Measurements from ENCODE around the gene LRRC8C. TPM values are rescaled to one million over a fixed set of nuclear protein-coding genes. Genes with fewer than 3 reads are reported as not detected.

Gene LRRC8C
- total and polyA plus RNA-seq, 2 of the 8 experiments (the other 6 are each of a cell fraction or from before 2014, with no cell fraction given) = 1.1 to 2.1 TPM

DNA sequence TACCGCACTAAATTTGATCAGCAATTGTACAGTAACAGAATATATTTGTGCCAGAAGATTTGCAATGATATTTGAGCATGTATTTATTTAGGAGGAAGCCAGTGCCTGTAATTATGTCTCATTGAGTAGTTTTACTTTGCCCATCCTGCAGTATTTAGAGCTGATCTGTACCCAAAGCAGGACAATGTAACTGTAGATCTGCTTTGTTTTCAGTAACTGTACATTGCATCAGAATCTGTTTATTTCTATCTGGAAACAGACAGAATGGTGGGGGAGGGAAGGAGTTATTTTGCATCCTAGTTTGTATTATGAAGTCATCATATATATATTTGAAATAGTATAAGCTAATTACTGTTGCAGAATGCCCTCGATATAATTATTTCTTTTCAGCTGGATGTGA, 36.2 kb upstream of the LRRC8C start:
- FAIRE-seq (no peak), DNase-seq (ENCODE audit: low read depth in 1 of 2, low spot score in 2 of 2) (no peak)
- Histone ChIP-seq H2BK15ac (ENCODE audit: low read length) (no peak overlapping the region), H4K91ac (replicated peaks; ENCODE audit: insufficient read length, low read length) (no peak overlapping the region), H2BK120ac (replicated peaks; ENCODE audit: low read depth, low read length) (no peak overlapping the region), H2BK12ac (ENCODE audit: low read depth, low read length) (no peak overlapping the region), H4K5ac (ENCODE audit: insufficient read length, low read depth, low read length) (no peak overlapping the region), H3K36me3 (ENCODE audit: control insufficient read depth in 2 of 4, insufficient read depth in 4 of 4, low read length in 3 of 4) (no peaks in the 10 kb centered on the region; a peak in 1 of 8 replicates), H2AFZ (ENCODE audit: low read length) (no peak overlapping the region), H4K8ac (ENCODE audit: extremely low read depth, insufficient read depth, low read length) (no peak overlapping the region), H3K27ac (ENCODE audit: low read depth, low read length) (no peak overlapping the region), H3K9ac (replicated peaks in 1 of 4; ENCODE audit: extremely low read depth in 1 of 4, low read depth in 3 of 4, low read length in 3 of 4) (no peak overlapping the region), H2BK5ac (ENCODE audit: low read depth, low read length) (no peak overlapping the region), H3K4ac (replicated peaks; ENCODE audit: insufficient read length, low read depth, low read length) (no peak overlapping the region), H3K27me3 (replicated peaks in 1 of 4; ENCODE audit: control insufficient read depth in 3 of 4, extremely low read depth in 1 of 4, insufficient read depth in 3 of 4, low read length in 3 of 4) (no peaks in the 10 kb centered on the region), H3K4me3 (ENCODE audit: extremely low read depth in 1 of 4, insufficient read depth in 2 of 4, low read depth in 3 of 4, low read length in 4 of 4) (no peak overlapping the region), H3K23ac (ENCODE audit: insufficient read length) (no peak overlapping the region), H3K79me1 (ENCODE audit: low read depth, low read length) (no peaks in the 10 kb centered on the region), H4K20me1 (replicated peaks in 1 of 2; ENCODE audit: control insufficient read depth in 1 of 2, insufficient read depth in 2 of 2, low read length in 2 of 2) (no peaks in the 10 kb centered on the region), H3K9me3 (ENCODE audit: insufficient read depth in 2 of 2, low read depth in 1 of 2, low read length in 1 of 2) (no peaks in the 10 kb centered on the region), H3K56ac (replicated peaks; ENCODE audit: insufficient read length, low read depth, low read length) (no peak overlapping the region), H3K14ac (ENCODE audit: insufficient read length) (no peak overlapping the region), H3K4me1 (replicated peaks in 1 of 4; ENCODE audit: control insufficient read depth in 3 of 4, insufficient read depth in 4 of 4, low read length in 3 of 4) (peaks cover 2 to 16% (median 10%) of the 10 kb centered on the region in 4 experiments; a peak in 6 of 7 replicates), H3K79me2 (ENCODE audit: control insufficient read depth in 1 of 2, insufficient read depth in 2 of 2, low read length in 2 of 2) (0 out of 4 replicates have a peak, but pooled peaks cover 0 to 4% of the 10 kb centered on the region in 2 experiments), H2BK20ac (ENCODE audit: low read length) (no peak overlapping the region), H2AK5ac (ENCODE audit: low read depth, low read length) (no peak overlapping the region), H3K4me2 (ENCODE audit: insufficient read depth in 1 of 2, low read depth in 2 of 2, low read length in 2 of 2) (no peak overlapping the region), H3K23me2 (ENCODE audit: low read depth, low read length) (no peaks in the 10 kb centered on the region), H3K18ac (ENCODE audit: extremely low read depth, low read length) (no peak overlapping the region)
- WGBS, 2 experiments (ENCODE audit: extremely low coverage in 1 of 2, insufficient coverage in 1 of 2, insufficient read length in 1 of 2, insufficient replicate concordance in 2 of 2, low coverage in 1 of 2, low lambda C conversion rate in 2 of 2, missing lambda C conversion rate in 1 of 2) = 81% methylated on average over 2 of the region's 2 CpGs; no CpG with 5 or more reads in 1 of the 2 experiments
- TF ChIP-seq ZNF274 (IDR thresholded peaks at IDR 0.05; ENCODE audit: borderline replicate concordance, extremely low read depth, low read length) = no peak
- no peak for TF ChIP-seq POU5F1 (IDR thresholded peaks at IDR 0.05; ENCODE audit: low read depth, low read length)
- TF ChIP-seq EZH2 (IDR thresholded peaks at IDR 0.05; ENCODE audit: low read depth, low read length, severe bottlenecking) = no peak
- no peak for TF ChIP-seq SAP30 (IDR thresholded peaks at IDR 0.05; ENCODE audit: insufficient read depth, insufficient replicate concordance, low read length)
- TF ChIP-seq, protein P1, sequence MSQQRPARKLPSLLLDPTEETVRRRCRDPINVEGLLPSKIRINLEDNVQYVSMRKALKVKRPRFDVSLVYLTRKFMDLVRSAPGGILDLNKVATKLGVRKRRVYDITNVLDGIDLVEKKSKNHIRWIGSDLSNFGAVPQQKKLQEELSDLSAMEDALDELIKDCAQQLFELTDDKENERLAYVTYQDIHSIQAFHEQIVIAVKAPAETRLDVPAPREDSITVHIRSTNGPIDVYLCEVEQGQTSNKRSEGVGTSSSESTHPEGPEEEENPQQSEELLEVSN (IDR thresholded peaks at IDR 0.05) = no peak
- no peak for TF ChIP-seq CREB1 (IDR thresholded peaks at IDR 0.05)
- no peak for TF ChIP-seq EGR1 (IDR thresholded peaks at IDR 0.05; ENCODE audit: borderline replicate concordance, low read depth, low read length)
- TF ChIP-seq, protein P2, sequence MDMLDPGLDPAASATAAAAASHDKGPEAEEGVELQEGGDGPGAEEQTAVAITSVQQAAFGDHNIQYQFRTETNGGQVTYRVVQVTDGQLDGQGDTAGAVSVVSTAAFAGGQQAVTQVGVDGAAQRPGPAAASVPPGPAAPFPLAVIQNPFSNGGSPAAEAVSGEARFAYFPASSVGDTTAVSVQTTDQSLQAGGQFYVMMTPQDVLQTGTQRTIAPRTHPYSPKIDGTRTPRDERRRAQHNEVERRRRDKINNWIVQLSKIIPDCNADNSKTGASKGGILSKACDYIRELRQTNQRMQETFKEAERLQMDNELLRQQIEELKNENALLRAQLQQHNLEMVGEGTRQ (IDR thresholded peaks at IDR 0.05; ENCODE audit: low read length) = no peak
- ChIA-PET CTCF (ENCODE audit: partially characterized antibody) (interaction anchor here (0.5 to 5.3 kb wide), 7 partner anchors 12 to 166 kb away, joined by 3 to 24 read pairs (median 7); no protein-coding TSS in a partner anchor), POLR2A (ENCODE audit: partially characterized antibody) (no interaction called here)

Data from H1 (cell line).